ENCODE measurements around the gene MAST4.

DNA sequence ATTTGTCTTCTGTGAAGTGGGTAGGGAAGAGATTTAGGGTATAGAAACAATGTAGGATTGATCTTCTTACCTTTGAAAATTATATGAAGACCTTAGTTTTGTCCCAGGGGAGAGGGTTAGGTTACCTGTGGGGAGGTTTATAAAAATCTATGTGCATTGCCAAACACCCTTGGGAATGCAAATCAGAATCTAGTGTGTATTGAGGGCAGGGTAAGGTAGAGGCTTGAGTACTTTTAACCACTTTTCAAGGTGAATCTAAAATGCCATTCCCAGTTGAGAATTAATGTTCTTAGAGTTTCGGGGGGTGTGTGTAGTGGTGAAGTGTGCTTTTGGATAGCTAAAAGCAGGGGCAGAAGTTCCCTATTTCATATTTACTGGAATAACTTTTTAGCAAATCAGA, 312.0 kb downstream of the MAST4 start:
- TF ChIP-seq, protein P1, sequence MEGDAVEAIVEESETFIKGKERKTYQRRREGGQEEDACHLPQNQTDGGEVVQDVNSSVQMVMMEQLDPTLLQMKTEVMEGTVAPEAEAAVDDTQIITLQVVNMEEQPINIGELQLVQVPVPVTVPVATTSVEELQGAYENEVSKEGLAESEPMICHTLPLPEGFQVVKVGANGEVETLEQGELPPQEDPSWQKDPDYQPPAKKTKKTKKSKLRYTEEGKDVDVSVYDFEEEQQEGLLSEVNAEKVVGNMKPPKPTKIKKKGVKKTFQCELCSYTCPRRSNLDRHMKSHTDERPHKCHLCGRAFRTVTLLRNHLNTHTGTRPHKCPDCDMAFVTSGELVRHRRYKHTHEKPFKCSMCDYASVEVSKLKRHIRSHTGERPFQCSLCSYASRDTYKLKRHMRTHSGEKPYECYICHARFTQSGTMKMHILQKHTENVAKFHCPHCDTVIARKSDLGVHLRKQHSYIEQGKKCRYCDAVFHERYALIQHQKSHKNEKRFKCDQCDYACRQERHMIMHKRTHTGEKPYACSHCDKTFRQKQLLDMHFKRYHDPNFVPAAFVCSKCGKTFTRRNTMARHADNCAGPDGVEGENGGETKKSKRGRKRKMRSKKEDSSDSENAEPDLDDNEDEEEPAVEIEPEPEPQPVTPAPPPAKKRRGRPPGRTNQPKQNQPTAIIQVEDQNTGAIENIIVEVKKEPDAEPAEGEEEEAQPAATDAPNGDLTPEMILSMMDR (conservative IDR thresholded peaks at IDR 0.05 in 1 of 2, IDR thresholded peaks at IDR 0.05 in 1 of 2; ENCODE audit: low read depth in 1 of 2, low read length in 2 of 2) = no peak
- TF ChIP-seq EZH2 (IDR thresholded peaks at IDR 0.05; ENCODE audit: low read length, missing control alignments) = no peak

Measured in fibroblast of lung (primary cell).